ENCODE results near the gene TMEM132D. TPM values are rescaled to one million over a fixed set of nuclear protein-coding genes. Genes with fewer than 3 reads are reported as not detected.

The TMEM132D gene
- total RNA-seq, 2 donors from 2014 or later = not detected

- H3K36me3 Mint-ChIP-seq (ENCODE audit: low read depth) = no peaks in the 10 kb centered on the region
- no peak overlapping the region for H3K27ac Mint-ChIP-seq
- ATAC-seq (replicated peaks) = no peak
- no peaks in the 10 kb centered on the region for H3K27me3 Mint-ChIP-seq
- peaks cover 7% of the 10 kb centered on the region for H3K9me3 Mint-ChIP-seq
- H3K4me3 Mint-ChIP-seq = no peak overlapping the region
- H3K4me1 Mint-ChIP-seq = no peaks in the 10 kb centered on the region
These were observed 296.5 kb downstream of the TMEM132D start for GRCh38 chr12:129607301-129607700.

- H3K36me3 Mint-ChIP-seq (ENCODE audit: low read depth) = no peaks in the 10 kb centered on the region
- H3K27ac Mint-ChIP-seq = no peak overlapping the region
- no peak for ATAC-seq (replicated peaks)
- no peaks in the 10 kb centered on the region for H3K27me3 Mint-ChIP-seq
- H3K4me1 Mint-ChIP-seq = no peaks in the 10 kb centered on the region
- H3K4me3 Mint-ChIP-seq = no peak overlapping the region
- peaks cover 7% of the 10 kb centered on the region for H3K9me3 Mint-ChIP-seq
These were observed 297.6 kb downstream of the TMEM132D start for GRCh38 chr12:129606239-129606638.

DNA sequence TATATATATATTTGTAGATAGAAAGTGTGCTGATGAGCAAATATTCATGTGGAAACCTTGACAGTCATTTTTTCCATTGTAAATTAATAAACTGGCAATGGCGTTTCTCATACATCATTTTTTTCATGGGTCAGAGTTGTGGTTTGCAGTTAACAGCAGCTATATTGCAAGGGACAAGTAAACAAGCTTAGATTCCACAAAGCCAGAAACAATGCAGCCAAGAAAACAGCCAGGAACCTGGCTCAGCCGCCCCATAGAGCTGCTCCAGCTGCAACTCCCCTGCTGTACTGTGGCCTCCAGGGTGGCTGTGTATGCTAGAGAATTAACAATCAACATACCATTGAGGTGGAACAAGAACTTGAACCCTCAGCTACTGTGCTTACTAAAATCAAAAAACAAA is 298.2 kb downstream of the TMEM132D start:
- Mint-ChIP-seq H3K27ac (no peak overlapping the region), H3K36me3 (ENCODE audit: low read depth) (no peaks in the 10 kb centered on the region), H3K9me3 (peaks cover 7% of the 10 kb centered on the region), H3K4me1 (no peaks in the 10 kb centered on the region), H3K27me3 (no peaks in the 10 kb centered on the region), H3K4me3 (no peak overlapping the region)
- ATAC-seq (replicated peaks) = no peak

- peaks cover 7% of the 10 kb centered on the region for H3K9me3 Mint-ChIP-seq
- no peak overlapping the region for H3K4me3 Mint-ChIP-seq
- no peaks in the 10 kb centered on the region for H3K36me3 Mint-ChIP-seq (ENCODE audit: low read depth)
- no peak for ATAC-seq (replicated peaks)
- H3K4me1 Mint-ChIP-seq = no peaks in the 10 kb centered on the region
- H3K27ac Mint-ChIP-seq = no peak overlapping the region
- H3K27me3 Mint-ChIP-seq = no peaks in the 10 kb centered on the region
These were observed 299.3 kb downstream of the TMEM132D start for GRCh38 chr12:129604506-129604905.

DNA sequence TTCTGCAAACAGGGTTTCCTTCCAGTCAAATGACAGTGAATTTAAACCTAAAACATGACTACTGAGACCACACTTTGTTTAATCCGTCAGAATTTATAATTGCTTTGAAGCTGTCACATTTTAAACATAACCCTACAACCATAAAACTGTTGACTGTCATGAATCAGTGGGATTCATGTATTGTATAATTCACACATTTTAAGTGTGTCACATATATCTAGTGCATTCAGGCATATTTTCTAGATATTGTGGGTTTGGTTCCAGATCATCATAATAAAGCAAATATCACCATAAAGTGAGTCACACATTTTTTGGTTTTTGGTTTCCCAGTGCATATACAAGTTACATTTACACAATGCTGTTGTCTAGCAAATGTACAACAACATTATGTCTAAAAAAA is 304.4 kb downstream of the TMEM132D start:
- Mint-ChIP-seq H3K27ac (no peak overlapping the region), H3K9me3 (peaks cover 4% of the 10 kb centered on the region), H3K4me1 (no peaks in the 10 kb centered on the region), H3K27me3 (no peaks in the 10 kb centered on the region), H3K4me3 (no peak overlapping the region), H3K36me3 (ENCODE audit: low read depth) (no peaks in the 10 kb centered on the region)
- ATAC-seq (replicated peaks) = no peak

DNA sequence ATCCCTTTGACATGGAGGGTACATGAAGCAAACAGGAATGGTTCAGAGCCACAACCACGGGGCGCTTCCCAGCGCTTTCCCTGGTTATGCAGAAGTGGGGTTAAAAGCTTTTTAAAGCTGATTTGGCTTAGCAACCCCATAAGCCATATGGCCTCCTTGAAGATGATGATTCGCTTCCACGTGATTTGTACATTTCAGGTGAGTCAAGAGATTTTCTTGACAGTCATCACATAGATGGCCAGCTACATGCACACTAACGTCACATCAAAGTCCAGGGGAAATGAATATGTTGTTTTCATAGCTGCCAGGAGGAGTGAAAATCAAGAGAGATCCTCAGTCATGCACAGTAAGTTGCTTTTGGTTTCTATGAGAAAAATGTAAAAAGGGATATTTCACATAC is 309.7 kb downstream of the TMEM132D start:
- Mint-ChIP-seq H3K4me1 (no peaks in the 10 kb centered on the region), H3K4me3 (no peak overlapping the region)
- ATAC-seq (replicated peaks) = no peak

DNA sequence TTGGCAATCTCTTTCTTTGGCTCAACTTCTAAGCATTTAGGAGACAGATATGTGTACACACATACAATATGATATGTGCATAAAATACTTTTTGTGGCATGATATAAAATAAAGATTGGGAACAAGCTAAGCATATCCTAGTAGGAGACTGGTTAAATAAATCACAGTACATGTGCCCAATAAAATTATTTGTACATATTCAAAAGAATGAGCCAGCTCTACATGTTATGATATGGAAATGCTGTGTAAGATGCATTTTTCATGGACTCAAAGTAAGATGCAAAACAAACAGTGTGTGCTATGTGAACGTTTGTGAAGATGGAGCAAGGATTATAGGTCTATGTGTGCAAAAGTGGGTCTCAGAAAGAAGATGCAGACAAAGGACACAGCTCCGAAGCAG is 311.4 kb downstream of the TMEM132D start:
- H3K9me3 Mint-ChIP-seq = peaks cover 7% of the 10 kb centered on the region
- H3K36me3 Mint-ChIP-seq (ENCODE audit: low read depth) = no peaks in the 10 kb centered on the region
- H3K4me3 Mint-ChIP-seq = no peak overlapping the region
- no peak overlapping the region for H3K27ac Mint-ChIP-seq
- no peaks in the 10 kb centered on the region for H3K4me1 Mint-ChIP-seq
- H3K27me3 Mint-ChIP-seq = no peaks in the 10 kb centered on the region
- no peak for ATAC-seq (replicated peaks)

More for the DNA sequence above, 309.7 kb downstream of the TMEM132D start:
- Mint-ChIP-seq H3K36me3 (ENCODE audit: low read depth) (no peaks in the 10 kb centered on the region), H3K9me3 (peaks cover 7% of the 10 kb centered on the region), H3K27ac (no peak overlapping the region), H3K27me3 (no peaks in the 10 kb centered on the region)

GRCh38 chr12:129589503-129589902 is 314.3 kb downstream of the TMEM132D start:
- Mint-ChIP-seq H3K27ac (no peak overlapping the region), H3K4me1 (no peaks in the 10 kb centered on the region)
- no peak for ATAC-seq (replicated peaks)

DNA sequence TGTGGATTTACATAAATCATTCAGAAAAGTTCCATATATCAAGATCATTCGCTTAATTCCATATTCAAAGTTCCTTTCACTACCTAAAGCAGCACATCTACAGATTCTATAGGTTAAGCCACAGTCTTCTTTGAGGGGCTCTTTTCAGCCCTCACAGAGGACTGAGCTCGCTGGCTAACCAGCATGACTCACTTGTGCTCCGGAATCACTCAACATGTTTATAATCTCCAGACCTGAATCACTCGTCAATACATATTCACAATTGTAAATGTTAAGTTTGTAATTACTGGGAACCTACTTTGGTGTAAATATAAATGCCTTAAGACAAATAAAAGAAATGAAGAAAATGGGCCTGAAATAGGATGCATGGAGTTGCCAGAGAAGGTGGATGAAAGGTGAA is 315.7 kb downstream of the TMEM132D start:
- no peak for ATAC-seq (replicated peaks)
- H3K36me3 Mint-ChIP-seq (ENCODE audit: low read depth) = no peaks in the 10 kb centered on the region
- H3K4me1 Mint-ChIP-seq = no peaks in the 10 kb centered on the region
- H3K9me3 Mint-ChIP-seq = peaks cover 27% of the 10 kb centered on the region
- no peaks in the 10 kb centered on the region for H3K27me3 Mint-ChIP-seq
- no peak overlapping the region for H3K27ac Mint-ChIP-seq
- no peak overlapping the region for H3K4me3 Mint-ChIP-seq

More at GRCh38 chr12:129589503-129589902, 314.3 kb downstream of the TMEM132D start:
- Mint-ChIP-seq H3K27me3 (no peaks in the 10 kb centered on the region), H3K36me3 (ENCODE audit: low read depth) (no peaks in the 10 kb centered on the region), H3K4me3 (no peak overlapping the region), H3K9me3 (peaks cover 21% of the 10 kb centered on the region)

DNA sequence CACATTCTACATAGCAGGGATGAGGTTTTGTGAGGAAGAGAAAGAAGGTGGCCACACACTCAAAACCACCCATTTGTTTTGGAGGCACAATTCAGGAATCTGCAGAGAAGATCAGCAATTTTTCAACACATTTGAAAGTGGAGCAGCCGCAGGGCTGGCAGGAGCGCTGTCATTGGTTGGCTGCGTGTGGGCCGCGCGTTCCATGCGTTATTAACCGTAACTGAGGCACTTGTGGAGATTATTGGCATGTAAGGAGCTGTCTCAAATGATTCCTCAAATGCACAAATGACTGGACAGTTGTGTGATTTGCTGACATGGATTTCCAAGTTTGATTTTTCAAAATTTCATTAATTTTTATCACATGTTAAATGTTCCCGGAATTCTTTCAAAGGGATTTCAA is 318.5 kb downstream of the TMEM132D start:
- Mint-ChIP-seq H3K36me3 (ENCODE audit: low read depth) (no peaks in the 10 kb centered on the region), H3K9me3 (peaks cover 30% of the 10 kb centered on the region), H3K4me3 (no peak overlapping the region), H3K27me3 (no peaks in the 10 kb centered on the region), H3K27ac (no peak overlapping the region), H3K4me1 (no peaks in the 10 kb centered on the region)
- no peak for ATAC-seq (replicated peaks)

DNA sequence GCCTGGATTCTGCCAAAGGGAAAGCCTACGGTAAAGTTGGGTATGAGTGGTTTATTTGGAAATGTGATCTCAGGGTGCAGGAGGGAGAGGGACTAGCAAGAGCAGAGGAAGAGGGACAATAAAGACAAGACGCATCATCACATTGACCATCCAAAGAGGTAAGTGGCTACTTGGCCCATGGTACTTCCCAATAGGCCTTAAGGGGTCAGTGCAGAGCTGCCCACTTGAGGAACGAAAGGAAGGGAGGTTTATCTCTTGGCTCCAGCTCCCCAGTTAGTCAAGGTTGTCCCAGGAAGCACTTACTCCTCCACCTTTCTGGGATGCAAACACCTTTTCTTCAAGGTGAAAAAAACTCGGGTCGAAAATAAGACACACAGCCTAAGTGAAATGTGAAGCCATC is 323.9 kb downstream of the TMEM132D start:
- ATAC-seq (replicated peaks) = no peak
- Mint-ChIP-seq H3K9me3 (peaks cover 19% of the 10 kb centered on the region), H3K4me3 (no peak overlapping the region)

DNA sequence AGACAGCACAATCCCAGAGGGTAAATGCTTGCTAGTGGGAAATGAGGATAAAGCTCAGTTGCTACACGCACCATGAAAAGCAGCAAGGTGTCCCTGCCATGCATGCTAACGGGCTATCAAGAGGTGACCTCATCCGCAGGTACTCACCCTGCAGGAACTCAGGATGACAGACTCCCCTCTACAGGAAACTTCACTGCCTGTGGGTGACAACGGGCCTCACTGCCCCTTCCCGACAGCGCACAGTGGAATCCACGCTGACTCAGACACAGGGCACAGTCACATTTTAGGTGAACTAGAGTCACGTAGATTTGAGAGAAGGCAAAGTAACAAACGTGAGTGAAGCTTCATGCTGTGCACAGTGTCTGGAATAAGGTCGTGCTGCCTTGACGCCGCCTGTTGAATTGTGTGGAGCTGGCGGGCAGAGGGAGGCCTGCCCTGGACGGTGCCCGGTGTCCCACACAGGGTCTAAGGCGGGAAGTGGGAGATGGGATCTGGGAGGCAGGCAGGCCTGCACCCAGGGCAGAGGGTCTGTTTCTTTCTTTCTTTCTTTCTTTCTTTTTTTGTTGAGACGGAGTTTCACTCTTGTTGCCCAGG is 331.8 kb downstream of the TMEM132D start:
- H3K4me1 Mint-ChIP-seq = no peaks in the 10 kb centered on the region
- H3K4me3 Mint-ChIP-seq = no peak overlapping the region
- no peak overlapping the region for H3K27ac Mint-ChIP-seq
- H3K36me3 Mint-ChIP-seq (ENCODE audit: low read depth) = no peaks in the 10 kb centered on the region
- no peak for ATAC-seq (replicated peaks)
- H3K9me3 Mint-ChIP-seq = peaks cover 16% of the 10 kb centered on the region
- no peaks in the 10 kb centered on the region for H3K27me3 Mint-ChIP-seq

More for the DNA sequence above, 323.9 kb downstream of the TMEM132D start:
- Mint-ChIP-seq H3K27ac (no peak overlapping the region), H3K4me1 (no peaks in the 10 kb centered on the region), H3K36me3 (ENCODE audit: low read depth) (no peaks in the 10 kb centered on the region), H3K27me3 (no peaks in the 10 kb centered on the region)

GRCh38 chr12:129570796-129571400 is 332.9 kb downstream of the TMEM132D start:
- Mint-ChIP-seq H3K4me3 (no peak overlapping the region), H3K27ac (no peak overlapping the region), H3K27me3 (no peaks in the 10 kb centered on the region), H3K9me3 (peaks cover 16% of the 10 kb centered on the region), H3K36me3 (ENCODE audit: low read depth) (no peaks in the 10 kb centered on the region), H3K4me1 (no peaks in the 10 kb centered on the region)
- no peak for ATAC-seq (replicated peaks)

GRCh38 chr12:129566800-129567199 is 337.0 kb downstream of the TMEM132D start:
- Mint-ChIP-seq H3K4me3 (no peak overlapping the region), H3K4me1 (no peaks in the 10 kb centered on the region), H3K9me3 (peaks cover 17% of the 10 kb centered on the region), H3K36me3 (ENCODE audit: low read depth) (no peaks in the 10 kb centered on the region), H3K27me3 (no peaks in the 10 kb centered on the region), H3K27ac (no peak overlapping the region)
- no peak for ATAC-seq (replicated peaks)

DNA sequence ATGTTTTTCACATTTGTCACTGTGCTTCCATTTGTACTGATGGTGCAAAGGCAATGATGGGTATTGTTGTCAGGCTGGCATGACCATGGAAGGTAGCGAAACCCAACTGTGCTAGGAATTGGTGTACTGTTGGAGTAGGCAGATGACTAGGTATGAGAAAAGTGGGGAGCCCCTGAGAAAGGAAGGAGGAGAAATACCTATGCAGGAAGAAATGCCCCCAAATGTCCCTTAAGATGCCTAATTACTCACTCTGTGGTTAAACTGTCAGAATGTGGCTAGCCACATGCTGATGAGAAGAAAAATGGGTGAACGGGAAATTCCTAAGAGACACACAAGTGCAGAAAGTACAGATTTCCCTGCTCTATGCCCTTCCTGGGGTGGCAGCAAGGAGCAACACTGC is 339.1 kb downstream of the TMEM132D start:
- Mint-ChIP-seq H3K36me3 (ENCODE audit: low read depth) (no peaks in the 10 kb centered on the region), H3K4me3 (no peak overlapping the region), H3K4me1 (no peaks in the 10 kb centered on the region), H3K27ac (no peak overlapping the region), H3K9me3 (peaks cover 13% of the 10 kb centered on the region), H3K27me3 (no peaks in the 10 kb centered on the region)
- ATAC-seq (replicated peaks) = no peak
